GM12874 (cell line): ENCODE results near the gene CAPN8.

Source experiments
- TF ChIP-seq, protein P1 (sequence below): IDR thresholded peaks from 2 replicates; pipeline ENCODE4 v1.5.1; 2011; ENCODE audit warnings: low read depth, mild to moderate bottlenecking, control low read depth, low read length, moderate library complexity; ENCODE audit not compliant: insufficient read depth

CAPN8 gene

DNA sequence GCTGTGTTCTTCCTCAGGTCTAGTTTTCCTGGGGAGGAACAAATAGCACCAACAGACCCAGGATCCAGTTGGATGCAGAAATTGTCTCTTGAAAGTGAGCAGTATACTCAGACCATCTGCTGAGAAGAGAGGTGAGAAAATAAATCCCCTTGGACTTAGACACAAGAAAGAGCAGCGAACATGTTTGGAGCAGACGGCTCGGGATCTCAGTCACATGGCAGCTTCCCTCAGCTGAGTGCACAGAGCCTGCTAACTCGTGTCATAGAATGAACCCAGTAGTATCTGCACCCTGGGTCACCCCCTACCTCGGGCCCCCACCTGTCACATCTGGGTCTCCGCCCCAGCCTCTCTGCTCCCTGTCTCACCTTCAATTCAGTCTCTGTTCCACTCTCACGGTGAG lies 156.7 kb downstream of the CAPN8 start:
- TF ChIP-seq, protein P1, sequence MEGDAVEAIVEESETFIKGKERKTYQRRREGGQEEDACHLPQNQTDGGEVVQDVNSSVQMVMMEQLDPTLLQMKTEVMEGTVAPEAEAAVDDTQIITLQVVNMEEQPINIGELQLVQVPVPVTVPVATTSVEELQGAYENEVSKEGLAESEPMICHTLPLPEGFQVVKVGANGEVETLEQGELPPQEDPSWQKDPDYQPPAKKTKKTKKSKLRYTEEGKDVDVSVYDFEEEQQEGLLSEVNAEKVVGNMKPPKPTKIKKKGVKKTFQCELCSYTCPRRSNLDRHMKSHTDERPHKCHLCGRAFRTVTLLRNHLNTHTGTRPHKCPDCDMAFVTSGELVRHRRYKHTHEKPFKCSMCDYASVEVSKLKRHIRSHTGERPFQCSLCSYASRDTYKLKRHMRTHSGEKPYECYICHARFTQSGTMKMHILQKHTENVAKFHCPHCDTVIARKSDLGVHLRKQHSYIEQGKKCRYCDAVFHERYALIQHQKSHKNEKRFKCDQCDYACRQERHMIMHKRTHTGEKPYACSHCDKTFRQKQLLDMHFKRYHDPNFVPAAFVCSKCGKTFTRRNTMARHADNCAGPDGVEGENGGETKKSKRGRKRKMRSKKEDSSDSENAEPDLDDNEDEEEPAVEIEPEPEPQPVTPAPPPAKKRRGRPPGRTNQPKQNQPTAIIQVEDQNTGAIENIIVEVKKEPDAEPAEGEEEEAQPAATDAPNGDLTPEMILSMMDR: no peak

DNA sequence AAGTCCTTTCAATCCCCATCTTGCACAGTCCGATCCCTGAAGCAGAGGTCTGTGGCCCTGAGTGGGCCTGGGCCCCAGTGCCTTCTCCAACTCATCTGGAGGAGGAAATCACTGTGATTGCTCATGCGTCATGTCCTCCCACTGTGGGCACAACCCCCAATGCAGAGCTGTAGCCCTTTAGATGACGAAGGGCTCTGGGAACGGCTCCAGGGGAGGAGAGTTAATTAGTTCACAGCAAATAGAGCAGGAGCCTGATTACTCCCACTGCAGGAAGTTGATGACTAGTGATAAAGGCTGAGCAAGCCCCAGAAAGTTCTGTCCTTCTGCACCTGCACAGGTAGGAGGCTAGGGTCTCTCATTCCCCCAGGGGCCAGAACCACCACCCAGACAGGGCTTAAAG lies 160.8 kb downstream of the CAPN8 start:
- TF ChIP-seq, protein P1: no peak

- TF ChIP-seq, protein P1: no peak
Observed at GRCh38 chr1:223503348-223503747, 162.2 kb downstream of the CAPN8 start.

DNA sequence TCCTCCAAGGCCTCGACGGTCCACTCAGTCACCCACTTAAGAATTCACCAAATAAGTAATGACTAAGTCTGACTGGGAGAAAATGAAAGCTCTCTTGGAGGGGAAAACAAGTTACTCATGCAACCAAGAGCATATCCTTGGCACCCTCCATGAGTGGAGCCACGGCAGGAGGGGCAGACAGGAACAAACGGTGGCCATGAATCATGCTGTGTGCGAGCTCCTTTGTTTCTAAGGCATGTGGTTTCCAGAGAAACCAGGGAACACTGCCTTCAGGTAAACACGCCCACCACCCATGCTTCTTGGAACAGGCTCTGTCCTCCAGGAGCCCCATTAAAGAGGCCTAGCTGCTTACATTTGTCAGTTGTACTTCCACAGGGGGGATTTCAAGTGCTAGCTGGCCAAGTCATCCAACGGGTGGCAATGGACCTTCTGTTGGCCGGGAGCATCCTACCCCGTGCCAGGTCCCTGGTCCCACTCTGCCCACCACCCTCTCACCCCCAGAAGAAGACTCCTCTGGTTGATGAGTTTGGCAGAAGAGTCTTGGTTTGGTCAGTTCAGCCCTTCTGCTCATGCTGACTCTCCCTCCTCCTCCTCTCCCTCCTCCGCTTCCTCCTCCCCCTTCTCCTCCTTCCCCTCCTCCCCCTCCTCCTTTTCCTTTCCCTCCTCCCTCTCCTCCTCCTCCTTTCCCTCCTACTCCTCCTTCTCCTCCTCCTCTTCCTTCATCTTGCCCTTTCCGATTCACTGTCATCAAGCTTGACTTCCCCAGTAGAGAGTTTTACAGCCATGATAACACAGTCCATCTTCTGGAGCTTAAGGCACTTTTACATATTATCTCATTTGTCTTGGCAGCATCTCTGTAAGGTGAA lies 164.7 kb downstream of the CAPN8 start:
- TF ChIP-seq, protein P1: no peak

DNA sequence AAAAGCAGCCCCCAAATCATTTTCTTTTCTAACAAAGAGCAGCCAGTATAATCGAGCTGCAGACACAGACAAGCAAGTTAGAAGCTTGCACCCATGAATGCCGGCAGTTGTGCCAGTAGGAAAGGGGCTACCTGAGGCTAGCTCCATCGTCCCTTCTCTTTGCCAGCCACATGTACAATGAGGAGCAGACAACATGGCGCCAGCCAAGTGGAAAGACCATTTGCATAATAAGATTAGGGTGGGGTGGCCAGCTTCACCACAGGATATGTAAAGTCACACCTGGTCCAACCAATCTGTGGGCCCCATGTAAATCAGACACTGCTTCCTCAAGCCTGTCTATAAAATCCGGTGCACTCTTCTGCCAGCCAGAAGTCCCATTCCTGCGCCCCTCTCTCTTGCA lies 168.6 kb downstream of the CAPN8 start:
- TF ChIP-seq, protein P1: no peak

- TF ChIP-seq, protein P1: no peak
Observed at GRCh38 chr1:223494926-223495645, 170.4 kb downstream of the CAPN8 start.

GRCh38 chr1:223492044-223492443 lies 173.5 kb downstream of the CAPN8 start:
- TF ChIP-seq, protein P1: no peak
